ENCODE data around the gene JAG1.
"Not testable (repeated sequence)": the region's sequence is repeated elsewhere in the genome, so short reads cannot be mapped to it uniquely, and the experiment has no call there.

The JAG1 gene

GRCh38 chr20:10629946-10630650 is 43.7 kb downstream of the JAG1 start:
- H3K27ac ChIP-seq: no peak overlapping the region
- TF ChIP-seq CTCF (conservative IDR thresholded peaks at IDR 0.05): no peak

GRCh38 chr20:10626896-10627295 is 46.9 kb downstream of the JAG1 start:
- TF ChIP-seq CTCF (conservative IDR thresholded peaks at IDR 0.05): no peak
- no peak overlapping the region for H3K27ac ChIP-seq

- no peak for TF ChIP-seq CTCF (conservative IDR thresholded peaks at IDR 0.05)
- H3K27ac ChIP-seq: no peak overlapping the region
These were observed 48.2 kb downstream of the JAG1 start for GRCh38 chr20:10625641-10626040.

GRCh38 chr20:10622657-10623418 is 51.0 kb downstream of the JAG1 start:
- H3K27ac ChIP-seq: no peak overlapping the region
- no peak for TF ChIP-seq CTCF (conservative IDR thresholded peaks at IDR 0.05)

GRCh38 chr20:10621149-10621548 is 52.6 kb downstream of the JAG1 start:
- no peak for TF ChIP-seq CTCF (conservative IDR thresholded peaks at IDR 0.05)
- no peak overlapping the region for H3K27ac ChIP-seq

GRCh38 chr20:10619427-10619826 is 54.4 kb downstream of the JAG1 start:
- H3K27ac ChIP-seq: no peak overlapping the region
- no peak for TF ChIP-seq CTCF (conservative IDR thresholded peaks at IDR 0.05)

- TF ChIP-seq CTCF (conservative IDR thresholded peaks at IDR 0.05): no peak
- no peak overlapping the region for H3K27ac ChIP-seq
These were observed 55.1 kb downstream of the JAG1 start for GRCh38 chr20:10618611-10619245.

- not testable (repeated sequence) for H3K27ac ChIP-seq
These were observed 56.2 kb downstream of the JAG1 start for GRCh38 chr20:10617549-10618133.
